ENCODE results near the gene QRICH1. TPM values are rescaled to one million over a fixed set of nuclear protein-coding genes. Genes with fewer than 3 reads are reported as not detected.
A peak's percentile ranks its signal among the peaks of the same experiment; 100 is the strongest.

Gene QRICH1
- total RNA-seq, 4 donors from 2014 or later, result 66.2 to 93.9 (median 82.6) TPM

- H3K9me3 ChIP-seq, result no peaks in the 10 kb centered on the region
- H3K36me3 ChIP-seq, result peaks cover 6 to 89% (median 10%) of the 10 kb centered on the region in 3 donors
- no peaks in the 10 kb centered on the region for H3K27me3 ChIP-seq
- no peak overlapping the region for H3K4me3 ChIP-seq
- 88 to 92% methylated on average over 2 of the region's 2 CpGs for WGBS, 2 donors
- H3K4me1 ChIP-seq, result peaks cover 0 to 6% (median under 1%) of the 10 kb centered on the region in 4 donors
- DNase-seq (ENCODE audit: low spot score in 2 of 2), result no peak
- H3K27ac ChIP-seq, result no peak overlapping the region
- TF ChIP-seq EP300 (IDR thresholded peaks at IDR 0.05) (no peak), POLR2A (IDR thresholded peaks at IDR 0.05) (no peak)
- TF ChIP-seq, protein P1, sequence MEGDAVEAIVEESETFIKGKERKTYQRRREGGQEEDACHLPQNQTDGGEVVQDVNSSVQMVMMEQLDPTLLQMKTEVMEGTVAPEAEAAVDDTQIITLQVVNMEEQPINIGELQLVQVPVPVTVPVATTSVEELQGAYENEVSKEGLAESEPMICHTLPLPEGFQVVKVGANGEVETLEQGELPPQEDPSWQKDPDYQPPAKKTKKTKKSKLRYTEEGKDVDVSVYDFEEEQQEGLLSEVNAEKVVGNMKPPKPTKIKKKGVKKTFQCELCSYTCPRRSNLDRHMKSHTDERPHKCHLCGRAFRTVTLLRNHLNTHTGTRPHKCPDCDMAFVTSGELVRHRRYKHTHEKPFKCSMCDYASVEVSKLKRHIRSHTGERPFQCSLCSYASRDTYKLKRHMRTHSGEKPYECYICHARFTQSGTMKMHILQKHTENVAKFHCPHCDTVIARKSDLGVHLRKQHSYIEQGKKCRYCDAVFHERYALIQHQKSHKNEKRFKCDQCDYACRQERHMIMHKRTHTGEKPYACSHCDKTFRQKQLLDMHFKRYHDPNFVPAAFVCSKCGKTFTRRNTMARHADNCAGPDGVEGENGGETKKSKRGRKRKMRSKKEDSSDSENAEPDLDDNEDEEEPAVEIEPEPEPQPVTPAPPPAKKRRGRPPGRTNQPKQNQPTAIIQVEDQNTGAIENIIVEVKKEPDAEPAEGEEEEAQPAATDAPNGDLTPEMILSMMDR (IDR thresholded peaks at IDR 0.05), result no peak
Measured at GRCh38 chr3:49034650-49035049, 59.2 kb downstream of the QRICH1 start.

DNA sequence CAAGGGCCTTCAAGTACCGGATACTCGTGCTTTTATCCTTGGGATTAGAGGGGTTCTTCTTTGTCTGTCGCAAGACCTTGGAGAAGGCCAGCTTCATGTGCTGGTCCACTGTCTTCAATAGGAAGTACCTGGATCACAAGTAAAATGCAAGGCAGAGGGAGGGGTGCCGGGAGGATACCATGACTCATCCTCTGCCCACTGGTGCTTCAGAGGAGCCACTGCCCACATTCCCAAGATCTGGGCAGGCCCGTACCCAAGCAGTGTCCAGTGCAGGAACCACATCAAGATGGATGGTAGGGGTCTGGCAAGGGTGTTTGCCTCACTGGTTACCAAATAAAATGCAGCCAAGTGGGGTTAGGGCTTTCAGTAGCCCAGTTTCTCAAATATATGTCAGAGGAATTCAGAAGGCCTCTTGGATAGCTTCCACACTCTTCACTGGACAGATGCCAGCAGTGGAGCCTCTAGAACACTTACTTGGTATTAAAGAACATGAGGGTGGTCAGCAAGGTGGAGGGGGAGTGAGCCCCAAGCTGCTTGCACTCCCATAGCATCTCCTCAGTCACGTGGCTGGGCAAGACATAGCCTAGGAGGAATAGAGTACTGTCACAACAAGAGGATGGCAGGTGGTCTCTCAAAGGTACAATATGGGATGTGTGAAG, 61.1 kb downstream of the QRICH1 start:
- H3K4me1 ChIP-seq, result peaks cover 0 to 21% (median 10%) of the 10 kb centered on the region in 4 donors
- no peak overlapping the region for H3K4me3 ChIP-seq
- TF ChIP-seq, protein P1 (IDR thresholded peaks at IDR 0.05), result no peak
- no peak for TF ChIP-seq EP300 (IDR thresholded peaks at IDR 0.05)
- TF ChIP-seq POLR2A (IDR thresholded peaks at IDR 0.05), result no peak
- peaks cover 6 to 70% (median 10%) of the 10 kb centered on the region in 3 donors for H3K36me3 ChIP-seq
- H3K27ac ChIP-seq, result no peak overlapping the region
- no peak for DNase-seq (ENCODE audit: low spot score in 2 of 2)
- no peaks in the 10 kb centered on the region for H3K27me3 ChIP-seq
- 89 to 90% methylated on average over 6 of the region's 6 CpGs for WGBS, 2 donors
- H3K9me3 ChIP-seq, result no peaks in the 10 kb centered on the region

DNA sequence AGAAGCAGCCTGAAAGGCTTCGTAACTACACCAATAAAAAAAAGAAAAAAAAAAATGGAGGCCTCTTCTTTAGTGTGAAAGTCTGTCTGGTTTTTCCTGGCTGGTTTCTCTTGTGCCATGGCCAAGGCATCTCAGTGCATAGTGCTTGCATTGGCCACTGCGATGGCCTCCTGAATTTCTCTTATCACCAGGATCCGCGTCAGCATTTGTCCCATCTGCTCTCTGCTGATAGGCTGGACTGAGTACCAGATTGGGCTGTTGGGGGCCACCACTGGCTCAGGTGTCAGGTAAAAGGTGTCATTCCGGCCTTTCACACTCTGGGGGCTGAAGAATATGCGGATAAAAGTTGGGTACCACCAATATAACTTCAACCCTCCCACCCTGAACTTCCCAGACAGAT, 63.5 kb downstream of the QRICH1 start:
- peaks cover 6 to 74% (median 10%) of the 10 kb centered on the region in 3 donors for H3K36me3 ChIP-seq
- H3K4me3 ChIP-seq, result no peak overlapping the region
- 87 to 94% methylated on average over 6 of the region's 6 CpGs for WGBS, 2 donors
- no peaks in the 10 kb centered on the region for H3K27me3 ChIP-seq
- DNase-seq (ENCODE audit: low spot score in 2 of 2), result no peak
- H3K27ac ChIP-seq, result peak overlapping the region in 1 of 4 donors; percentile 99
- no peaks in the 10 kb centered on the region for H3K9me3 ChIP-seq
- TF ChIP-seq, protein P1 (IDR thresholded peaks at IDR 0.05), result no peak
- TF ChIP-seq POLR2A (IDR thresholded peaks at IDR 0.05), result no peak
- TF ChIP-seq EP300 (IDR thresholded peaks at IDR 0.05), result no peak
- peaks cover 0 to 38% (median 10%) of the 10 kb centered on the region in 4 donors for H3K4me1 ChIP-seq

DNA sequence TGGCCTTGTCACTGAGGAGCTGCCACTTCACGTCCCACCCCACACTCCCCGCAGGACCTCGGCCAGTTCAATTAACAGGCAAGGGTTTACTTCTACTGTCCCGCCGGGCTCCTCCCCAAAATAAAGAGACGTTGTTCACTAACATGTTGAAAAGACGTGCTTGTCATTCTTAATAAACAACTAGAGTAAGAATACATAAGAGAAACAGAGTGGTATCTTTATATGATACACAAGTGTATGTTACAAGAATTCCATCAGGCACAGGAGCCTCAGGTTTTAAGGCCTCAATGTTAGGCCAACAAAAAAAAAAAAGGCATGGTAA, 64.3 kb downstream of the QRICH1 start:
- 0 to 1% methylated on average over 7 of the region's 7 CpGs for WGBS, 2 donors
- peaks cover 6 to 74% (median 14%) of the 10 kb centered on the region in 3 donors for H3K36me3 ChIP-seq
- no peak for DNase-seq (ENCODE audit: low spot score in 2 of 2)

More for the DNA sequence above, 64.3 kb downstream of the QRICH1 start:
- TF ChIP-seq POLR2A (IDR thresholded peaks at IDR 0.05), result no peak
- no peak for TF ChIP-seq EP300 (IDR thresholded peaks at IDR 0.05)
- TF ChIP-seq, protein P1 (IDR thresholded peaks at IDR 0.05), result no peak
- Histone ChIP-seq H3K27me3 (no peaks in the 10 kb centered on the region), H3K4me1 (peaks cover 0 to 43% (median 10%) of the 10 kb centered on the region in 4 donors), H3K4me3 (peak overlapping the region; percentile 52 to 84 (median 74)), H3K27ac (peak overlapping the region; percentile 90 to 99 (median 96)), H3K9me3 (no peaks in the 10 kb centered on the region)
